Aorta (tissue), 5 donors: ENCODE data around the gene FITM1. TPM values are rescaled to one million over a fixed set of nuclear protein-coding genes. Genes with fewer than 3 reads are reported as not detected.

Experiments
- ATAC-seq: fragments of 200-7000 bp; cut with Tn5 transposase; one replicate; pipeline ENCODE4 v1.9.1; 2022; ENCODE audit warnings: moderate library complexity; ENCODE audit not compliant: low FRiP score
- DNase-seq, 2 donors: peaks; one replicate each; pipeline ENCODE4 v3.0.0-alpha.2; 2020
- H3K27ac ChIP-seq, 2 donors: one replicate each; pipeline ENCODE4 v1.5.1; 2013; ENCODE audit warnings: low read length in 2 of 2, mild to moderate bottlenecking in 2 of 2, moderate library complexity in 2 of 2, control low read depth in 1 of 2, inconsistent platforms in 1 of 2, low read depth in 1 of 2
- H3K27me3 ChIP-seq, 2 donors: one replicate each; pipeline ENCODE4 v1.6.1; 2013; ENCODE audit warnings: control low read depth in 1 of 2, low read length in 1 of 2, mild to moderate bottlenecking in 1 of 2, moderate library complexity in 1 of 2; ENCODE audit not compliant: insufficient read depth in 2 of 2, control insufficient read depth in 1 of 2
- H3K36me3 ChIP-seq, 2 donors: one replicate each; pipeline ENCODE4 v1.6.1; 2013; ENCODE audit warnings: control low read depth in 1 of 2, low read length in 1 of 2, mild to moderate bottlenecking in 1 of 2; ENCODE audit not compliant: insufficient read depth in 2 of 2, control insufficient read depth in 1 of 2
- H3K4me1 ChIP-seq, 2 donors: one replicate each; pipeline ENCODE4 v1.6.1; 2013; ENCODE audit warnings: low read length in 2 of 2, control low read depth in 1 of 2, mild to moderate bottlenecking in 1 of 2, moderate library complexity in 1 of 2; ENCODE audit not compliant: insufficient read depth in 2 of 2, control insufficient read depth in 1 of 2
- H3K4me3 ChIP-seq, 2 donors: one replicate each; pipeline ENCODE4 v1.5.1; 2013; ENCODE audit warnings: low read length in 2 of 2, control low read depth in 1 of 2, mild to moderate bottlenecking in 1 of 2
- H3K9me3 ChIP-seq: one replicate; pipeline ENCODE4 v1.6.1; 2013; ENCODE audit warnings: mild to moderate bottlenecking, low read length; ENCODE audit not compliant: control insufficient read depth
- WGBS, 2 donors: extraction: QIAGEN DNeasy Blood & Tissue Kit; methylation state at CpG; one replicate each; pipeline ENCODE4 v1.1.7; 2013; 5-methylcytosine and 5-hydroxymethylcytosine counted together
- intact Hi-C, 2 donors: fragments of 100-400 bp; cut with DNase I; formaldehyde crosslinking; loops; one replicate each; pipeline versions ENCODE4 v1.14.2 to v1.15.0; 2022
- microRNA-seq, 2 donors: library from miRNA; unstranded; fragments of <30 nt; microRNA quantifications; one replicate each; pipeline ENCODE4 v1.2.0, GENCODE V29; 2020
- polyA plus RNA-seq, 2 donors: library from polyadenylated mRNA; stranded (reverse); fragments of 200-250 nt; gene quantifications; one replicate each; pipeline ENCODE4 v1.2.3, GENCODE V29; 2013
- total RNA-seq, 2 donors: library from RNA; stranded (reverse); fragmentation: NEBNext Ultra II Directional; extraction: Animal tissue kit (Norgen Biotek cat#: 25700); gene quantifications; one replicate each; pipeline ENCODE4 v1.2.1, GENCODE V29; 2021
- donor health status: healthy with polysubstance abuse.
- donor health status: Bipolar disorder and iron deficiency.
- donor health status: DM: no; HTN: no; CAD: no.
- donor health status: DM: no; HTN: no; CAD: no.
- donor health status: DM: yes; HTN: yes; CAD: no.

FITM1 gene
- total and polyA plus RNA-seq, 4 donors: 0.56 to 0.75 (median 0.71) TPM; not detected in 1

- Histone ChIP-seq H3K27ac (no peak overlapping the region), H3K4me1 (no peaks in the 10 kb centered on the region), H3K4me3 (no peak overlapping the region), H3K27me3 (no peaks in the 10 kb centered on the region), H3K36me3 (no peaks in the 10 kb centered on the region), H3K9me3 (no peaks in the 10 kb centered on the region)
- 91 to 93% methylated on average over 12 of the region's 12 CpGs for WGBS, 2 donors
- no peak for ATAC-seq
- DNase-seq: peak in 1 of 2 donors; percentile 69
- intact Hi-C loops: no loop called here
These were observed 48.1 kb downstream of the FITM1 start for GRCh38 chr14:24178399-24179178.

- Histone ChIP-seq H3K27ac (peak overlapping the region in 1 of 2 donors; percentile 11), H3K36me3 (no peaks in the 10 kb centered on the region), H3K4me1 (no peaks in the 10 kb centered on the region), H3K4me3 (no peak overlapping the region), H3K27me3 (no peaks in the 10 kb centered on the region), H3K9me3 (no peaks in the 10 kb centered on the region)
- ATAC-seq: no peak
- WGBS, 2 donors: 86 to 87% methylated on average over 14 of the region's 14 CpGs
- intact Hi-C loops: no loop called here
- peak in 1 of 2 donors; percentile 68 for DNase-seq
These were observed 49.0 kb downstream of the FITM1 start for GRCh38 chr14:24179294-24179960.

- Histone ChIP-seq H3K4me3 (no peak overlapping the region), H3K36me3 (no peaks in the 10 kb centered on the region), H3K27ac (peak overlapping the region in 1 of 2 donors; percentile 11), H3K9me3 (no peaks in the 10 kb centered on the region), H3K27me3 (no peaks in the 10 kb centered on the region), H3K4me1 (no peaks in the 10 kb centered on the region)
- DNase-seq: peak in 1 of 2 donors; percentile 63
- peak; percentile 65 for ATAC-seq
- WGBS, 2 donors: 57 to 69% methylated on average over 18 of the region's 18 CpGs
- intact Hi-C loops: no loop called here
These were observed 49.7 kb downstream of the FITM1 start for GRCh38 chr14:24179961-24180796.

- ATAC-seq (no peak), DNase-seq (peak; percentile 34 to 64)
- Histone ChIP-seq H3K4me1 (no peaks in the 10 kb centered on the region), H3K4me3 (no peak overlapping the region), H3K36me3 (no peaks in the 10 kb centered on the region), H3K9me3 (no peaks in the 10 kb centered on the region), H3K27me3 (no peaks in the 10 kb centered on the region), H3K27ac (no peak overlapping the region)
- 79 to 85% methylated on average over 16 to 19 of the region's 19 CpGs for WGBS, 2 donors
- intact Hi-C loops: no loop called here
These were observed 51.1 kb downstream of the FITM1 start for GRCh38 chr14:24181371-24182077.

Small RNA genes within 50 kb of the gene (microRNA-seq; reads per million reads assigned to microRNA genes)
- 0 reads per million in 2 donors for gene MIR7703

Other genes starting within 250 kb of the FITM1 start
Only the 30 nearest of the 31 such genes appear.
- 10 to 100 TPM; 17.8 to 21.2 TPM for gene DHRS4, start 176.9 kb upstream of the FITM1 start, total RNA-seq
- gene DHRS4, start 176.9 kb upstream of the FITM1 start, polyA plus RNA-seq: 10 to 100 TPM; 43.9 to 47.3 TPM
- gene DHRS4L2, start 141.7 kb upstream of the FITM1 start, total RNA-seq: 10 to 100 TPM; 15.1 to 17.5 TPM
- 10 to 100 TPM; 22.2 to 44.3 TPM for gene DHRS4L2, start 141.7 kb upstream of the FITM1 start, polyA plus RNA-seq
- gene CARMIL3, start 78.7 kb upstream of the FITM1 start, total RNA-seq: under 1 TPM; 0.24 to 0.42 TPM
- under 1 TPM in 1 of 2 donors, not detected in 1; 0.43 TPM for gene CARMIL3, start 78.7 kb upstream of the FITM1 start, polyA plus RNA-seq
- under 1 TPM; 0.71 to 0.99 TPM for gene CPNE6, start 59.1 kb upstream of the FITM1 start, total RNA-seq
- gene CPNE6, start 59.1 kb upstream of the FITM1 start, polyA plus RNA-seq: under 1 TPM; 0.03 to 0.25 TPM
- gene PCK2, start 36.3 kb upstream of the FITM1 start, total RNA-seq: 10 to 100 TPM; 19.6 to 22.5 TPM
- 10 to 100 TPM; 14.7 to 82.5 TPM for gene PCK2, start 36.3 kb upstream of the FITM1 start, polyA plus RNA-seq
- gene DCAF11, start 15.9 kb upstream of the FITM1 start, total RNA-seq: 10 to 100 TPM; 35.5 to 39.6 TPM
- 10 to 100 TPM; 37.3 to 41.8 TPM for gene DCAF11, start 15.9 kb upstream of the FITM1 start, polyA plus RNA-seq
- 1 to 10 TPM; 1.1 to 1.4 TPM for gene NRL, start 15.7 kb upstream of the FITM1 start, total RNA-seq
- gene NRL, start 15.7 kb upstream of the FITM1 start, polyA plus RNA-seq: 1 to 10 TPM in 1 of 2 donors, under 1 TPM in 1; 0.63 to 1.3 TPM
- gene PSME1, start 5.5 kb downstream of the FITM1 start, total RNA-seq: 100 to 1,000 TPM; 112 to 125 TPM
- 100 to 1,000 TPM; 206 to 210 TPM for gene PSME1, start 5.5 kb downstream of the FITM1 start, polyA plus RNA-seq
- gene EMC9, start 10.9 kb downstream of the FITM1 start, total RNA-seq: 10 to 100 TPM; 12.8 to 15.3 TPM
- 10 to 100 TPM; 18.3 to 41.9 TPM for gene EMC9, start 10.9 kb downstream of the FITM1 start, polyA plus RNA-seq
- 10 to 100 TPM; 86.1 to 93.6 TPM for gene PSME2, start 16.0 kb downstream of the FITM1 start, total RNA-seq
- 100 to 1,000 TPM; 142 to 261 TPM for gene PSME2, start 16.0 kb downstream of the FITM1 start, polyA plus RNA-seq
- 10 to 100 TPM; 51.6 to 61.1 TPM for gene RNF31, start 16.8 kb downstream of the FITM1 start, total RNA-seq
- 100 to 1,000 TPM in 1 of 2 donors, 1 to 10 TPM in 1; 9.1 to 167 TPM for gene RNF31, start 16.8 kb downstream of the FITM1 start, polyA plus RNA-seq
- 100 to 1,000 TPM; 113 to 117 TPM for gene IRF9, start 30.6 kb downstream of the FITM1 start, total RNA-seq
- 100 to 1,000 TPM in 1 of 2 donors, 10 to 100 TPM in 1; 56.0 to 111 TPM for gene IRF9, start 30.6 kb downstream of the FITM1 start, polyA plus RNA-seq
- gene REC8, start 41.4 kb downstream of the FITM1 start, total RNA-seq: 10 to 100 TPM; 13.2 to 18.1 TPM
- 1 to 10 TPM; 2.4 to 8.2 TPM for gene REC8, start 41.4 kb downstream of the FITM1 start, polyA plus RNA-seq
- gene IPO4, start 58.2 kb downstream of the FITM1 start, total RNA-seq: 10 to 100 TPM; 23.4 to 29.3 TPM
- 10 to 100 TPM in 1 of 2 donors, 1 to 10 TPM in 1; 3.4 to 11.6 TPM for gene IPO4, start 58.2 kb downstream of the FITM1 start, polyA plus RNA-seq
- 10 to 100 TPM; 35.3 to 37.3 TPM for gene TM9SF1, start 64.8 kb downstream of the FITM1 start, total RNA-seq
- gene TM9SF1, start 64.8 kb downstream of the FITM1 start, polyA plus RNA-seq: 10 to 100 TPM; 15.8 to 35.0 TPM
- gene TSSK4, start 75.0 kb downstream of the FITM1 start, total RNA-seq: under 1 TPM in 1 of 2 donors, not detected in 1; 0.39 TPM
- not detected for gene TSSK4, start 75.0 kb downstream of the FITM1 start, polyA plus RNA-seq
- 10 to 100 TPM; 38.3 to 45.8 TPM for gene CHMP4A, start 82.8 kb downstream of the FITM1 start, total RNA-seq
- gene CHMP4A, start 82.8 kb downstream of the FITM1 start, polyA plus RNA-seq: 100 to 1,000 TPM; 130 to 179 TPM
- gene MDP1, start 85.4 kb downstream of the FITM1 start, total RNA-seq: 10 to 100 TPM; 15.2 to 19.5 TPM
- 10 to 100 TPM; 38.7 to 49.6 TPM for gene MDP1, start 85.4 kb downstream of the FITM1 start, polyA plus RNA-seq
- 100 to 1,000 TPM; 122 to 123 TPM for gene NEDD8, start 101.7 kb downstream of the FITM1 start, total RNA-seq
- gene NEDD8, start 101.7 kb downstream of the FITM1 start, polyA plus RNA-seq: 100 to 1,000 TPM; 222 to 345 TPM
- gene GMPR2, start 102.3 kb downstream of the FITM1 start, total RNA-seq: 10 to 100 TPM; 44.6 to 59.1 TPM
- gene GMPR2, start 102.3 kb downstream of the FITM1 start, polyA plus RNA-seq: 10 to 100 TPM; 55.2 to 66.6 TPM
- 10 to 100 TPM; 78.3 to 79.2 TPM for gene TINF2, start 112.0 kb downstream of the FITM1 start, total RNA-seq
- gene TINF2, start 112.0 kb downstream of the FITM1 start, polyA plus RNA-seq: 10 to 100 TPM; 40.9 to 48.0 TPM
- 1 to 10 TPM in 1 of 2 donors, under 1 TPM in 1; 0.52 to 5.7 TPM for gene TGM1, start 132.5 kb downstream of the FITM1 start, total RNA-seq
- 1 to 10 TPM in 1 of 2 donors, under 1 TPM in 1; 0.88 to 1.3 TPM for gene TGM1, start 132.5 kb downstream of the FITM1 start, polyA plus RNA-seq
- 10 to 100 TPM; 17.1 to 26.1 TPM for gene RABGGTA, start 140.9 kb downstream of the FITM1 start, total RNA-seq
- 10 to 100 TPM; 19.0 to 40.0 TPM for gene RABGGTA, start 140.9 kb downstream of the FITM1 start, polyA plus RNA-seq
- gene DHRS1, start 169.1 kb downstream of the FITM1 start, total RNA-seq: 10 to 100 TPM; 21.2 to 27.3 TPM
- 10 to 100 TPM; 29.6 to 33.2 TPM for gene DHRS1, start 169.1 kb downstream of the FITM1 start, polyA plus RNA-seq
- gene NOP9, start 169.2 kb downstream of the FITM1 start, total RNA-seq: 10 to 100 TPM; 17.8 to 19.9 TPM
- 10 to 100 TPM in 1 of 2 donors, 1 to 10 TPM in 1; 7.9 to 10.8 TPM for gene NOP9, start 169.2 kb downstream of the FITM1 start, polyA plus RNA-seq
- gene CIDEB, start 177.3 kb downstream of the FITM1 start, total RNA-seq: 10 to 100 TPM; 12.2 to 13.9 TPM
- 10 to 100 TPM in 1 of 2 donors, 1 to 10 TPM in 1; 3.3 to 17.2 TPM for gene CIDEB, start 177.3 kb downstream of the FITM1 start, polyA plus RNA-seq
- 1 to 10 TPM; 3.7 to 5.5 TPM for gene LTB4R2, start 179.5 kb downstream of the FITM1 start, total RNA-seq
- gene LTB4R2, start 179.5 kb downstream of the FITM1 start, polyA plus RNA-seq: under 1 TPM; 0.38 to 0.95 TPM
- 1 to 10 TPM; 7.0 to 8.2 TPM for gene LTB4R, start 180.8 kb downstream of the FITM1 start, total RNA-seq
- gene LTB4R, start 180.8 kb downstream of the FITM1 start, polyA plus RNA-seq: 1 to 10 TPM; 2.9 to 5.2 TPM
- 100 to 1,000 TPM in 1 of 2 donors, 10 to 100 TPM in 1; 45.7 to 111 TPM for gene ADCY4, start 204.4 kb downstream of the FITM1 start, total RNA-seq
- 1 to 10 TPM in 1 of 2 donors, under 1 TPM in 1; 0.25 to 6.1 TPM for gene ADCY4, start 204.4 kb downstream of the FITM1 start, polyA plus RNA-seq
- 10 to 100 TPM in 1 of 2 donors, 1 to 10 TPM in 1; 8.0 to 15.8 TPM for gene RIPK3, start 209.3 kb downstream of the FITM1 start, total RNA-seq
- 1 to 10 TPM; 4.0 to 6.1 TPM for gene RIPK3, start 209.3 kb downstream of the FITM1 start, polyA plus RNA-seq